Thyroid gland (tissue), 4 donors: ENCODE results near the gene PLXNA4. TPM values are rescaled to one million over a fixed set of nuclear protein-coding genes. Genes with fewer than 3 reads are reported as not detected.

Source experiments
- DNase-seq, 2 donors: peaks; one replicate each; pipeline ENCODE4 v3.0.0-alpha.2; 2019
- H3K27ac ChIP-seq, 3 donors: fragments of 200-600 bp; sonication (generic); 1 replicate in 2 of 3; 2 replicates in 1 of 3; pipeline ENCODE4 v1.5.1; 2016 to 2019; ENCODE audit warnings: mild to moderate bottlenecking in 1 of 3, moderate library complexity in 1 of 3
- H3K27me3 ChIP-seq: fragments of 200-600 bp; sonication (generic); one replicate; pipeline ENCODE4 v1.5.1; 2019
- H3K36me3 ChIP-seq, 2 donors: fragments of 200-600 bp; sonication (generic); one replicate each; pipeline ENCODE4 v1.5.1; 2016 to 2019
- H3K4me1 ChIP-seq, 2 donors: fragments of 200-600 bp; sonication (generic); one replicate each; pipeline ENCODE4 v1.5.1; 2017 to 2019
- H3K4me3 ChIP-seq, 3 donors: fragments of 200-600 bp; sonication (generic); replicated peaks in 1 of 3; 1 replicate in 2 of 3; 2 replicates in 1 of 3; pipeline ENCODE4 v1.5.1; 2016; ENCODE audit warnings: mild to moderate bottlenecking in 1 of 3
- H3K9me3 ChIP-seq: fragments of 200-600 bp; sonication (generic); one replicate; pipeline ENCODE4 v1.5.1; 2017
- CTCF ChIP-seq, 6 experiments: fragments of 200-600 bp in 3 of 6; fragments of 450-650 bp in 3 of 6; sonication (generic) in 3 of 6; IDR thresholded peaks; one replicate each; pipeline ENCODE4 v1.5.1; 2016 to 2019; ENCODE audit warnings: antibody characterized with exemption in 6 of 6, mild to moderate bottlenecking in 2 of 6, inconsistent platforms in 1 of 6, moderate library complexity in 1 of 6
- POLR2A ChIP-seq, 2 donors: fragments of 450-650 bp; IDR thresholded peaks; one replicate each; pipeline ENCODE4 v1.6.1; 2017; ENCODE audit warnings: antibody characterized with exemption in 2 of 2, mild to moderate bottlenecking in 2 of 2, moderate library complexity in 1 of 2
- WGBS, 2 donors: methylation state at CpG; one replicate each; pipeline ENCODE4 v1.1.5; 2017; 5-methylcytosine and 5-hydroxymethylcytosine counted together
- intact Hi-C: fragments of 100-400 bp; cut with DNase I; formaldehyde crosslinking; loops from one replicate; pipeline ENCODE4 v1.15.1; 2023
- total RNA-seq, 4 donors: library from RNA; depleted of rRNA; stranded (reverse); fragments of >200 nt; gene quantifications; one replicate each; pipeline ENCODE4 v1.2.3, GENCODE V29; 2016

PLXNA4 gene
- total RNA-seq, 4 donors from 2014 or later, result 1.3 to 8.3 (median 2.4) TPM

GRCh38 chr7:132498319-132498718, 78.0 kb downstream of the PLXNA4 start:
- TF ChIP-seq CTCF (IDR thresholded peaks at IDR 0.05), result no peak
- no peaks in the 10 kb centered on the region for H3K4me1 ChIP-seq
- H3K27me3 ChIP-seq, result no peaks in the 10 kb centered on the region
- no peaks in the 10 kb centered on the region for H3K9me3 ChIP-seq
- no peaks in the 10 kb centered on the region for H3K36me3 ChIP-seq
- 63 to 86% methylated on average over 4 of the region's 4 CpGs for WGBS, 2 donors
- intact Hi-C loops, result no loop called here
- DNase-seq, result no peak
- no peak overlapping the region for H3K4me3 ChIP-seq
- no peak overlapping the region for H3K27ac ChIP-seq

- WGBS, 2 donors, result 75 to 81% methylated on average over 5 of the region's 5 CpGs
- DNase-seq, result no peak
- Histone ChIP-seq H3K4me1 (peaks cover 0 to 6% of the 10 kb centered on the region in 2 donors), H3K4me3 (no peak overlapping the region), H3K9me3 (no peaks in the 10 kb centered on the region), H3K27me3 (no peaks in the 10 kb centered on the region), H3K27ac (no peak overlapping the region), H3K36me3 (no peaks in the 10 kb centered on the region)
- TF ChIP-seq CTCF (IDR thresholded peaks at IDR 0.05), result no peak
- intact Hi-C loops, result no loop called here
Observed at GRCh38 chr7:132497098-132497497, 79.2 kb downstream of the PLXNA4 start.

GRCh38 chr7:132495936-132496335, 80.3 kb downstream of the PLXNA4 start:
- no peak overlapping the region for H3K4me3 ChIP-seq
- H3K36me3 ChIP-seq, result no peaks in the 10 kb centered on the region
- TF ChIP-seq POLR2A (IDR thresholded peaks at IDR 0.05) (no peak), CTCF (IDR thresholded peaks at IDR 0.05) (no peak)
- no peaks in the 10 kb centered on the region for H3K9me3 ChIP-seq
- intact Hi-C loops, result no loop called here
- H3K27ac ChIP-seq, result no peak overlapping the region
- 70 to 85% methylated on average over 3 of the region's 3 CpGs for WGBS, 2 donors
- no peaks in the 10 kb centered on the region for H3K27me3 ChIP-seq
- DNase-seq, result no peak
- peaks cover 0 to 6% of the 10 kb centered on the region in 2 donors for H3K4me1 ChIP-seq

- H3K36me3 ChIP-seq, result no peaks in the 10 kb centered on the region
- DNase-seq, result no peak
- no peak overlapping the region for H3K4me3 ChIP-seq
- H3K9me3 ChIP-seq, result no peaks in the 10 kb centered on the region
- intact Hi-C loops, result no loop called here
- no peaks in the 10 kb centered on the region for H3K27me3 ChIP-seq
- no peak overlapping the region for H3K27ac ChIP-seq
- TF ChIP-seq CTCF (IDR thresholded peaks at IDR 0.05), result no peak
- no peak for TF ChIP-seq POLR2A (IDR thresholded peaks at IDR 0.05)
- peaks cover 0 to 6% of the 10 kb centered on the region in 2 donors for H3K4me1 ChIP-seq
- 88 to 90% methylated on average over 12 of the region's 12 CpGs for WGBS, 2 donors
Observed at GRCh38 chr7:132494474-132494873, 81.8 kb downstream of the PLXNA4 start.

GRCh38 chr7:132492823-132493445, 83.3 kb downstream of the PLXNA4 start:
- intact Hi-C loops, result no loop called here
- H3K4me1 ChIP-seq, result peaks cover 0 to 6% of the 10 kb centered on the region in 2 donors
- no peak for TF ChIP-seq CTCF (IDR thresholded peaks at IDR 0.05)
- TF ChIP-seq POLR2A (IDR thresholded peaks at IDR 0.05), result no peak
- DNase-seq, result no peak
- 83 to 92% methylated on average over 1 of the region's 1 CpG for WGBS, 2 donors
- H3K27me3 ChIP-seq, result no peaks in the 10 kb centered on the region
- no peaks in the 10 kb centered on the region for H3K9me3 ChIP-seq
- H3K4me3 ChIP-seq, result no peak overlapping the region
- no peak overlapping the region for H3K27ac ChIP-seq
- H3K36me3 ChIP-seq, result no peaks in the 10 kb centered on the region
